Kasumi-1 (cell line): Measurements from ENCODE around the gene OSBPL10.

Source experiments
- DNase-seq, 2 experiments: peaks; one replicate each; lab custom pipeline; 2025; lab: John Stamatoyannopoulos, UW

The OSBPL10 gene

DNA sequence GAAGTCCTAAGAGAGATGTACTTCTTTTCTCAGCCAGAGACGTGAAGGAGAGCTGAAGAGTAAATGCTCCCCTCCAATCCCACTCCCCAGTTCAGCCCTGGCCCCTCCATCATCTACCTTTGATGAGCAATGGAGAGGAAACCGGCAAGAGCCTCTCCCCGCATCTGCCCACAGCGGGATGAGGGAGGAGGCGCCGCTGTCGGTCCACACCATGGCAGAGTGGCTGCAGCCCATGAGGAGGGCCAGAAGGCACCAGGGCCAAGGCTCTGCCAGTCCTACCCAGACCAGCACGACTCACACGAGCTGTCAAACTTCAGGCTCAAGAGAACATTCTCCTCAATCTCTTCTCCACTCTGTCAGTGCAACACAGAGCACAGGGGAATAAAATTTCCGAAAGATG lies 129.8 kb downstream of the OSBPL10 start:
- no peak for DNase-seq

DNA sequence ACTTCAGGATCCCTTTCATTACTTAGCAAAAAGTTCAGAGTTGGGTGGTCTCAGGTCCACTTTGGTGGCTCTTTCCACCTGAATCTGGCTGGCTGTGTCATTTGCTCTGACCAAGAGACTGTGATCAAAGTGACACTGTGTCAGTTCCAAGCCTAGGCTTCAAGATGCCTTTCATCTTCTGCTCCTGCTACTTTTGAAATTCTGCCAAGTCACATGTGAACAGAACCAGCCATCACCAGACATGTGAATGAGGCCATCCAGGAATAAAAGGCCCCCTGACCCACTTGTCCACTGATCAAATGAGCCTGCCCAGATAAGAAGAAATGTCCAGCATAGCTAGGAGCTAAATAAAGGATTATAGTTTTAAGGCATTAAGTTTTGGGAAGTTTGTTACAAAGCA lies 132.2 kb downstream of the OSBPL10 start:
- DNase-seq = no peak

DNA sequence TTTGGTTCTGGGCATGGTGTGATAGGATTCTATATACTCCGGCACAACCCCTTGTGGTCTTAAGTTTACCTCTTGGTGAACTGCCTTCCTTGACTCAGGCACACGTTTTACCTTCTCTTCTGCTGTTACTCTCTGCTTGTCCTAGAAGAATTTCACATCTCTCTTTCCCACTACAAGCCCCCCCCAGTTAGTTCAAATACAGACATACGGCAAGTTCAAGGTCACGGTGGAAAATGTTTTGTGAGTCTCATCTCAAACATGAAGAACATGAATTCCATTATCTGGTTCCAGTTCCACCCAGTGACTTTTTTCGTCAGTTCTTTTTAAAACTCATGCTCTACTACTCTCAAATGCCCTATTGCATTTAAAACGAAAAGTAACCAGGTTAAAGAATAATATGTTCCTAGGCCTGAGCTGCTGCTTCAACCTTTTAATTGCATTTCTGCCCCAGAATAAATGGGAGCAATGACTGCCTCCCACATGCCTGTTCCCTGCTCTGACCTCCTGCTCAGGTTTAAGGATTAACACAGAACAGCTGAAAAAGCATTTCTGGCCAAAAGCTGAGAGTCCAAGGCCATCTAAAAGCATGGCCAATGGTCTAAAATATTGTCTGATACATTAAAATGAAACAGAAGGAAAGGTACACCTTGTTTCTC lies 132.8 kb downstream of the OSBPL10 start:
- no peak for DNase-seq

DNA sequence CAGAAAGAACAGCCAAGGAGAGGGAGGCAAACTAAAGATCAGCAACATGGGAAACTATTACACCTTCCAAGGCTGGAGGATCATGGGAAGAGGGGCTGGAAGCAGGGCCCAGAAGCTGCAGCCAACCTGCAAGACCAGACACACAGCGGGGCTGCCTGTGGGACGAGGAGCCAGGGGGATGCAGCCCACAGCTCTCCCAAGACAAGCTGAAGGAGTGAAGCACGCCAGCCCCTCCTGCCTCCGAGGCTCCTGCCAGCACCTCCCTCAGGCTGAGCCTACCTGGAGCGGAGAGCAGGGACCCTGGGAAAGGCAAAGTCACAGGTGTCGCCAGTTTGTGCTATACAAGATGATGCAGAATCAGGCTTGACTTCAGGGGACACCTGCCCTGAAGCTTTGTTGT lies 133.3 kb downstream of the OSBPL10 start:
- no peak for DNase-seq

DNA sequence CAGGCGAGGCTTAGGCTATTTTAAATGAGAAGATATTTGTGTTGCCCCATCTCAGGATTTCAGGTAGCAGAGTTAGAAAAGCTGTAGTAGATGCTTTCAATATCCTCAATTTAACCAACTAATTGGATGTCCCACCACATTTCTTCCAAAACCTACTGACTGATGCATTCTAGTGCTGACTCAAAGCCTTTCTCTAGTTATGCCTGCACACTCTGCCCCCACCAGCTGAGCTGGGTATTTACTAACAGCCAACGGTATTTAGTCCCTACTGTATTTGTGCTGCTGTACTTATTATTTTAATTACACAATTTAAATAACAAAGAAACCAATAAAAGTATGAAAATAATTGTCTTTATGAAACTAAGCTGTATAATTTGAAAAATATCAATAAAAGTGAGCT lies 139.5 kb downstream of the OSBPL10 start:
- DNase-seq = no peak

DNA sequence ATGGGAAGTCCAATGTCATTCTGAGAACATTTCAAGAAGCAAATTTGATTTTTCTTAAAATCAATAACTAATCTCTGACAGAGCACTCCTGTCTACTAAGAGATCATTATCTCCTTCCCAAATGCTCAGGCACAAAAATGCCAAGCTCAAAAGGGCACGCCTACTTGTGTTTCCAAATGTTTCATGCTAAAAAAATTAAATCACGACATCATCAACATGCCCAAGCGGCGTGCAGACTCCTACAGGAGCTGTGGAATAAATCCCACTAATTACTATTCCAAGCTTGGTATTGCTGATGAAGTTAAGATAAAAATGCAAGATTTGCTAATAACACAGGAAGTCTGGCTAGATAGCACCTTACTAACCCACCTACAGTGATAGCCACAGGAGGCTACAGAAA lies 140.8 kb downstream of the OSBPL10 start:
- no peak for DNase-seq

DNA sequence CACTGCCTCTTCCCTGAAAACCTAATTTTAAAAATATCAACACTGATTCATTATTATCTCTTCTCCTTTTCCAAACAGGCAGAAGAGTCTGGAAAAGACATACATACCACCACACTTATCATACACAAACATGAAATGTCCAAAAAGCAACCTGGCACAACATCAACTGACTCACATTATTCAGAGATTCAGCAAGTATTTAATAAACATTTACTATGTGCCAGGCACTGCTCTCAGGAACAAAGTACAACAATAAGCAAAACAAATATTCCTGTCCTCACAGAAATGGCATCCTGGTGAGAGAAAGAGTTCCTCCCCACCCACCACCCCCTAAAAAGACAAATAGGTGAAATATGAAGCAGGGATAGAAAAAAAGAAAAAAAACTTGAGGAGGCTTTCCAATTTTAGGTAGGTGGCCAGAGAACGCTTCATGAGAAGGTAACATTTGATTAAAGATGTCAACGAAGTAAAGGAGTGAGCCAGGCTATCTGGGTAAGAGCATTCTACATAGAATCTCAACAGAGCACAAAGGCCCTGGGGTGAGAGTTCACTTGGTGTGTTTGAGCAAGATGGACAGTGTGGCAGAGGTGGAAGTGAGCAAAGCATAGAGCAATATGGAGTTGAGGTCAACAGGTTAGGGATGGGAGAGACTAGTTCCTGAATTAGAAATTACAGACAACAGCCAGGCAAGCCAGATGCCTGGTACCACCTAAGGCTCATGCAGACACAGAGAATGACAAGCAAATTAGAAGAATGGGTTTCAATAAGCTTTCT lies 141.7 kb downstream of the OSBPL10 start:
- DNase-seq = no peak

DNA sequence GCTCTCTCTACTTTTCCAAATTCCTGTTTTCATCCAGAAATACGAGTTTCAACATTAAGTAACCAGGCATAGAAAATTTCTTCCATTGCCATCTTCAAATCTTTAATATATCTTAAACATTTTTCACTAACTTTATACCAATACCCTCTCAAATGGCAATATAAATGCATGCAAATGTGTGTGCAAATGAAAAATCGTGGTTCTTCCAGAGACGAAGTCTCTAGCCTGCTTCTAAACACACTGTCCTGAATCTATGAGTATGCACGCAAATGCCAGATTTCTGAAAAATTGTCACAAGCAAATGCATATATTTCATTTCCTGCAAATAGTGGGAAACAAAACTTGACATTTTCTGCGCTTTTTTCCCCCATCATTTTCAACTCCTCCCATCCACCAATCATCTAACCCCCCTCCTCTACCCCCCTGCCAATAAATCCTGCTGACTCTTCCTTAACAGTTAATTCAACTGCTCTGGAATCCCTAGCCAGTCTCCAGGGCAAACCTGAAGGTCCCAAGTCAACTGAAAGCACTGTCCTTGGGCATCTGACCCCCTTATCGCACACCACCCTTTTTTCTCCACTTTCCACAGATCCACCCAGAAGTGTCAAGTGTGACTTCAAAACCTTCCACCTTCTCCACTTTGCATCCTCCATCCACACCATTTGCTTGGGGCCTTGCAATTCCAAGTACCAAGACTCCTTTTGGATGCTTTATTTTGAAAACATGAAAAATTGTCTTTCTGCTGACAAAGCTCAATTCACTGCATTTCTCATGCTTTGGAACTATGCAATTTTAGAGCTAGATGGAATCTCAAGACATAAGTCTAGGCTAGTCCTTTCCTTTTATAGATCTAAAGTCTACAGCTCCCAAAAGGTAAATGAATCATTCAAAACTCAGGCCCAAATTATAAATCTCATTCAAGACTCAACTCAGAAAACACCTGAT lies 144.7 kb downstream of the OSBPL10 start:
- no peak for DNase-seq

DNA sequence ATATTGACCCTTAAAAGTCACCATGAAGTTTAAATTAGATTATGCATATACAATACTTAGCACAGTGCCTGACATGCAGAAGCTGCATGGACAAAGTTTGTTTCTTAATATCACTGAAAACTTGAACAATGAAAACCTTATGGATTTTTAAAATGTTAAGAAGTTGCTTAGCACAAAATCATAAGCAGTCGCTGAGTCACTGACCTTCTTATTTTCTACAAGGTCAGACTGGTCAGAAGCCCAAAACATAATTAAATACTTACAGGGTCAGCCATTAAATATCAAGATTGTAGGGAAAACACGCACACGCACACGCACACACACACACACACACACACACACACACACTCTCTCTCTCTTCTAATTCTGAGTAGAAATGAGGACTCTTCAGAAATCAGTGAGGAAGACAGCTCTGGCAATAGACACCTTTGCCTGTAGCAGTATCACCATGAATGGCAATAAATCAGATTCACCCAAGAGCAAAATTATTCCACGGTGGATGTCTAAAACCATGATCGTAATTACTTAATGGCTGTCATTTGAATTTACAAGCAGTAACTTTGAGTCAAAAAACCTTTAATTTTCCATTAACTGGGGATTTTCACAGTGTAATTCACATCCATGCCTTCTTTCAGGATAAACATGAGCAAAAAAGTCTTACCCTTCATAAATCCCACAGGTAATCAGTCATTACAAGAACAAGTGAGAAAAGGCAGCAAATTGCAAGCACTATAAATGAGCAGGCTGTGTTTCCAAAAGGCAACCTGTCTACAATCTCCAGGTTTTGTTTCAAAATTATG lies 147.5 kb downstream of the OSBPL10 start:
- DNase-seq = no peak

DNA sequence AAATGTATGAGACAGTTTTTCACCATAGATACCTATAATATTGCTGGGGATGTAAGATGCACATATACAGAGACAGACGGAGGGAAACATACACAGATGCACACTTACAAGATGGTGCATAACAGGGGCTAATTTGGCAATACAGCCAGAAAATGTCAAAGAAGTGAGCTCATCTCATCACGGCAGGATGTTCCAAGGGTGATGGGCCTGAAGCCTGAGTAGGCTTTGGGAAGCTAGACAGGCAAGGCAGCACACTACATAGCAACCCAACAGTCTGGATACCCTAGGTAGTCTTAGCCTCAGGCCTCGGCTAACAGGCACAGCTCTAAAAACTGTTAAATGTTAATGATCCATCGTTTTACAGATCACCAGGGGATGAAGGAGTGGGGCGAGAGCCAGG lies 148.5 kb downstream of the OSBPL10 start:
- DNase-seq = no peak

DNA sequence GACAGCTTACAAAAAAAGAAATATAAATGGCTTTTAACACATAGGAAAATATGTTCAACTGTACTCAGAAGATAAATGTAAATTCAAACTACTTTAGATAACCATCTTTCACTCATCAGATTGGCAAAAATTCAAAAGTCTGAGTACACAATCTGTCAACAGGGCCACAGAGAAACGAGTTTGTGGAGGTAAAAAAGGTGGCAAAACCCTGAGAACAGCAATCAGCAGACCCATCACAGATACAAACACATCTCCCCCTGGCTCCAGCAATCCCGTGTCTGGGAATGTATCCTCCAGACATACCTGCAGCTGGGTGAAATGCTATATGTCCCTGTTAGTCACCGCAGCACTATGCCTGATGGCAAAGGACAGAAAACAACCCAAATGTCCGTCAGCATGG lies 149.5 kb downstream of the OSBPL10 start:
- no peak for DNase-seq

DNA sequence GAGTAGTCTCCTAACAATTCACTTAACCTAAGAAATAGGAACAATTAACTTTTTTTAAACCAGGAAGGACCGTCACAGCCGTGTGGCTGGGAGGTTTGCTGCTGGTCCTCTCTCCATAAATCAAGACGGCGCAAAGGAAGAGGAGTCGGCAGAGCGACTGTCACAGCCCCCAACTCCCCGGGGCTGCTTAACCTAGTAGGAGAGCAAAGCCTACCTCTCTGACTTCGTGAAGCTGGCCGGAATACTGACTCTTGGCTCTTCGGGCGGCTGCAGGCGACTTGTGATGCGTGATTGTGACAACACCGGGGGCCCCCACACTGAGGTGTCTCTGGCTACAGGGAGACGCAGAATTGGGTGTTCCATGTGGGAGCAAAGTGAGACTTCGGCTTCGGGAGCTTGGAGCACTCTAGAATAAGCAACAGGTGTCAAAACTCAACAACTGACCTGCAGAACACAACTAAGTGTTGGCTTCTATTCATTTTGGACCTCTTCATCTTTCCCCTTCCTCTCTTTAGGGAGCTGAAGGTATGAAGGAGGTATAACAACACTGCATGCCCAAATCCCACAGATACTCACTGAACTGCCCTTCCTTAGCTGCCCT lies 151.1 kb downstream of the OSBPL10 start:
- no peak for DNase-seq

DNA sequence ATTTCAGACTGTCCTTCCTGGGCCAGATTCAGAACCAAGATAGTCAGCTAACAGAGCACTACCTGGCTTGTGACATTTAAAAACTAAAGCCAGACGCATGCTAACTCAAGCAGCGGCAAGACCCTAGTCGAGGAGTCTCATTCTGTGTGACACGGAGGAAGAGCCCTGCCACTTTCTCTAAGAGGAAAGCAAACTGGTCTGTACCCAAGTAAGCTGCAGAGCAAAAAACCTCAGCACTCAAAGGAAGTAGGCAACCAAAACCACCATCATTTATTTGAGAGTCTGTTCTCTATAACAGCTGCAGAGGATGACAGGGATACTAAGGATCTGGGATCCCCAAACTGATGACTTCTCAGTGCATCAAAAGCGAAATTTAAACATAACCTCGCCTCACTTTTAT lies 152.1 kb downstream of the OSBPL10 start:
- no peak for DNase-seq

DNA sequence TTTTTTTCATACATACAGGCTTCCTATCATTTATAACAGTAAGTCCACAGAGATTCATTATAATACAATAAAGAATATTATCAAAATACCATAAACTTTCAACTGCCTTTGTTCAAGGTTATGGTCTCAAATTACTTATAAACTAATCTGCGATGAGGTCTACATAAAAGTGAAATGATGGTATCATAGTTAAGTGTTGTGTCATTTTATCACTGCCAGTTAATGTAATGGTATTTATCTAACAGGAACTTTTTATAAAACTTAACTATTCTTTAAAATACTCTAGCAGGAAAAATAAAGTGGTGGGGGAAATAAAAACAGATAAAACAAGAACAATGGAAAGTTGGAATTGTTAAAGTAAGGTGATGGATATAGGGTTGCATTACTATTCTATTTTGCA lies 153.1 kb downstream of the OSBPL10 start:
- DNase-seq = no peak

DNA sequence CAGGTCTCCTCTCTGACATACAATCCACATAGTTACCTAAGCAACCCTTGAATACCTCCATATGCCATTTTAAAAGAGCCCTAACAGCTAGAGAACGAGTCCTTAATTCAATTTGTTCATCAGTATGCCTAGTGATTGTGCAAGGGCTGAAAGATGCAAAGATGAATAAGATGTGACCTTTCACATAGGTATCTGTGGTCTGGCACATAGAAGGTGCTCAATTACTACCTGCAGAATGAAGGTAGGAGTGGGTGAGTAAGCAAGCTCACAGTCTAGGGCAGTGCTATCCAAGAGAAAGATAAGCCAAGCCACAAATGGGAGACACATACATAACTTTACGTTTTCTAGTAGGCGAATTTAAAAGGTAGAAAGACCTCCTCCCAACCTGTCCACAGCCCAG lies 157.9 kb downstream of the OSBPL10 start:
- no peak for DNase-seq

DNA sequence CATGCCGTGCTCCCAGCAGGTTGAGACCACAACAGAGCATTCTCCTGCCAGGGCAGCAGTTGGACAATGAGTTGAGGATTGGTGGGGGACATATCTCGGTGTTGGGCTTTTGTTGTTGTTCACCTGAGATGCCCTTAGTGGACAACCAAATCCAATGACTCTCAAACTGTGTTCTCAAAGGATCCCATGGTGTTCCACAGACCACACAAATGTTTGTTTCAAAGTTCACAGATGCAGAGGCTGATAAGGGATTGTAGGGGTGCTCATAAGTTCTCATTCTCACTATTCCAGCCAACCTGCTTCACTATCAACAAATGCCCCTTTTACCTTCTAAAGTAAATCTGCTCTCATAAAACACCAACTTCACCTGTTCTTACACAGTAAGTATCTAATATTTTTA lies 159.9 kb downstream of the OSBPL10 start:
- DNase-seq = no peak

DNA sequence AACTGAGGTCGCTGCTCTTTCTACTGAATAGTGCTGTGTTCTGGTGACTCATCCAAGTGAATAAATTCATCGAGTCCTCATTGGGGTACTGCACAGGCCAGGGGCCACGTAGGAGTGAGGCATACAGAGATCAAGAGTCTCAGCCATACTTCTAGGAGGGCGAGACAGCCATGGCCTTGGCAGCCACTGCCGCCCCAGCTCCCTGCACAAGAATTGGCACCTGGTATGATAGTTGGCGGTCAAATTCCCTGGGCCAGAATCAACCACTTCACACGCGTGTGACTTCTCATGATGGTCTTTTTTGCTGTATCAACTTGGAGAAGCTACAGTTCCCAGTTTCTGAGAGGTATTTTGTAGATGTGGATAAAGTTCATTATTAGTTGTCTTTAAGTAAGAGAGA lies 161.6 kb downstream of the OSBPL10 start:
- no peak for DNase-seq

DNA sequence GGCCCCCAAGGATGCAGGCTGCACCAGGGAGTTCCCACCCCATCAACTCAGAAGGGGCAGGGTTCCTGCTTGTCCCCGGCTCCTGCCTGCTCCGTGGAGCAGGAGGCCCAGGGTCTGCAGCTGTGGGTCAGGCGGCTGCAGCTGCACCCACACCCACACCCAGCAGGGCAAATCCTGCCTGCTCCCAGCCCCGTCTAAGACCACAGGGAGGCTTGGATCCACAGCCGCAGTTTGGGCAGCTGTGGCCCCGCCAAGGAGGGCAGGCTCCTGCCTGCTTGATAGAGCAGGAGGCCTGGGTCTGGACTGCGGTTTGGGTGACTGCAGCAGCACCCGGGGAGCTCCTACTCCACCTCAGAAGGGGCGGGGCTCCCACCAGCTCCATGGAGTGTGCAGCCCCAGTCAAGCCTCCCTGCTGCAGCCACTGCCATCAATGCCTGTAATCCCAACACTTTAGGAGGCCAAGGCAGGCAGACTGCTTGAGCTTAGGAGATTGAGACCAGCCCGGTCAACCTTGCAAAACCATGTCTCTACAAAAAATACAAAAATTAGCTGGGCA lies 163.6 kb downstream of the OSBPL10 start:
- no peak for DNase-seq

DNA sequence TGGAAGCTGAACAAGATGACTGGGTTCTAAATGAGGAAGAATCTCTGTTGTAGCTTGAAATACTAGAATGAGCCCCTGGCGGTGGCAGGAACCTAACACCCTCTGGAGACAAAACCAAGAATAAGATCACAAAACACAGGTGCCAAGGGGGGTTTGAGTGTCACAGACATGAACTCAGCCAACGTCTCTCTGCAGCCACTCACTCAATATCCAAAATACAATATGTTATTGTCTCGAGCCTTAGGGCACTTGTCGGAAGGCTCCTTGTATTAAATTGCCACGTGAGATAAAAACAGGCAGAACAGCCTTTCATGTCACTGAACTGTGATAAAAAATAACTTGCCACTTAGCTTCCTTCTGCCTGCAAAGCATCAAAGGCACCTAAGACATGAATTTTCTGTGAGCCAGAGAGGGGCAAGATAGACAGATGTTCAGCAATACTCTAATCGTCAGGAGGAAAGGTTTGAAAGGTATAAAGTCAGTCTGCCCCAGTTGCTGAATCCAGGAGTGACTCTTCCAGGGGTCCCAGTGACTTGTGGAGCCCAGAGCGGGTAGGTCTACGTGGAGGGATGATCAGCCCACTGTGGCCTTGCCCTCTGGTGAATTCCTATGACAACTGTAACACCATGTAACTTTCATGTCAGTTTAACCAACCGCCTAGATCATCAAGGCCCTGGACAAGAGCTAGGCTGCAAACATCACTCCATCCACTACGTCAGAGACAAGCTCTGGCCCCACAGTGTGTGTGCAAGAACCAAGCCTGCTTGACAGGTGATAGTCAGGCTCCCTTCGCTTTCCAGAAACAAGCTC lies 165.2 kb downstream of the OSBPL10 start:
- no peak for DNase-seq

DNA sequence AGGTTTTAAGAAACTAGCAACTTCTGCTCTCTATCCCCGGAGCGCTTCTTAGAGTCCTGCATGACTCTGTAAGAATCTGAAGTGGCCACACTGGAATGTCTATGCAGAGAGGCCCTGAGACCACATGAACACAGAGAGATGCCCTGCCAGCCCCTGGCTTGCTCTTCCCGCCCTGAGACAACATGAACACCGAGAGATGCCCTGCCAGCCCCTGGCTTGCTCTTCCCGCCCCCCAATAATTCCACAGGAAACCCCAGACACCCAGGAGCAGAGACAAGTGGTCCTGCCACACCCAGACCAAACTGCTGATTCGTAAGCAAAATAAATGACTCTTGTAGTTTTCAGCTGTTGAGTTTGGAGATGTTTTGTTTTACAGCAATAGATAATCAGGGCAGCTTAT lies 166.1 kb downstream of the OSBPL10 start:
- DNase-seq = no peak
